ENCODE results near the gene USP24. TPM values are rescaled to one million over a fixed set of nuclear protein-coding genes. Genes with fewer than 3 reads are reported as not detected.
A peak's percentile ranks its signal among the peaks of the same experiment; 100 is the strongest.

USP24 gene
- total RNA-seq, 1 experiment from 2014 or later, result 22.8 TPM

DNA sequence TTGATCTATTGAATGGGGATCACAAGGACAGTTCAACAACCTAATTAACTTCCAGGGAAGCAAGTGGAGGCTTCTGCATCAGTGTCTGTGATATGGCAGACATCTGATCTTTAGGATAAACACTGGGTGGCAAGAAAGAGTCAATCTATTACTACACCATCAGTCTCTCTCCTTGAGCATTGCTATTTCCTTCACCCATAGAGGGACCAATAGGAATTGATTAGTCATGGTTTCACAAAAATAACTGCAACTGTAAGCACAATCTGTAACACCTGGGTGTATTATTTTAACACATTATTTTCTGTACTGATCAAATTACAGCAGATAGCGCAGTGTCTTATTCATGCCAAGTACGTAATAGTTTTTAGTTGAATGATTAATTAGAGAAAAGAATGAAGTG lies 50.3 kb downstream of the USP24 start:
- no peak for DNase-seq (ENCODE audit: low read depth)

GRCh38 chr1:55159571-55159970 lies 55.6 kb downstream of the USP24 start:
- DNase-seq (ENCODE audit: low read depth), result no peak

DNA sequence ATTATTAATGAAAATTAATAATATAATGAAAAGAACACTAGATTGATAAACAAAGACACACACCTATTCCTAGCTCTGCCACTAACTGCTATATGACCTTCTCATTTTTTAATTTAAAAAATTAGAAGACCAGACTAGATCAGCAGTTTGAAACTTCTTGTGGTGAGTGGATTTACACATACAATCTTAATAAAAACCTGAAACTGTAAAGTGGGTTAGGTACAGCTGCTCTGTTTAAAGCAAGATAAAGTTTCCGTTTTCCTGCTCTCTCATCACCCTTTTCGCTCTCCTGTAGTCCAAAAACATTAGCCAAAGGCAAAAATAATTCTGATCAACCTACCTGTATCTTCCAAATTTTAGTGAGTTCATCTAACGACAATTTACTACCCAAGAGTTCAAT lies 58.6 kb downstream of the USP24 start:
- DNase-seq (ENCODE audit: low read depth), result no peak

GRCh38 chr1:55156093-55156492 lies 59.1 kb downstream of the USP24 start:
- peak; percentile 16 for DNase-seq (ENCODE audit: low read depth)

GRCh38 chr1:55155522-55155921 lies 59.6 kb downstream of the USP24 start:
- no peak for DNase-seq (ENCODE audit: low read depth)

- DNase-seq (ENCODE audit: low read depth), result no peak
These were observed 60.5 kb downstream of the USP24 start for GRCh38 chr1:55154616-55155015.

DNA sequence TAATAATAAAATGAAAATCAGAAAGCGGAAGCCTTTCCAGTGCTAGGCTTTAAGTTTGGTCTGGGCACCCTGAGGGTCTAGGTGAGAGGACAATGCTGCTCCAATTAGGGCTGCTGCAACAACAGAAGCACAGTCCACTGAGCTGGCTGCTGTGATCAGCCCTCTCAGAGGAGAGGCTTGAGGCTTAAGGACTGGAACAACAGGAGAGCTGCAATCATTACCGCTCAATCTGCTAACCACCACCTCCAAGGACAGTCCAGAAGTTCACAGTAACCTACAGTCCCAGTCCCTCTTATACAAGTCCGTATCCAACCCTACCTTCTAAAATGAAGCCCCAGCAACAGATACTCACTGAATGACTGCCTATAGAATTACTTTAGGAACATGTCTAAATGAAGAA lies 62.1 kb downstream of the USP24 start:
- DNase-seq (ENCODE audit: low read depth), result no peak

DNA sequence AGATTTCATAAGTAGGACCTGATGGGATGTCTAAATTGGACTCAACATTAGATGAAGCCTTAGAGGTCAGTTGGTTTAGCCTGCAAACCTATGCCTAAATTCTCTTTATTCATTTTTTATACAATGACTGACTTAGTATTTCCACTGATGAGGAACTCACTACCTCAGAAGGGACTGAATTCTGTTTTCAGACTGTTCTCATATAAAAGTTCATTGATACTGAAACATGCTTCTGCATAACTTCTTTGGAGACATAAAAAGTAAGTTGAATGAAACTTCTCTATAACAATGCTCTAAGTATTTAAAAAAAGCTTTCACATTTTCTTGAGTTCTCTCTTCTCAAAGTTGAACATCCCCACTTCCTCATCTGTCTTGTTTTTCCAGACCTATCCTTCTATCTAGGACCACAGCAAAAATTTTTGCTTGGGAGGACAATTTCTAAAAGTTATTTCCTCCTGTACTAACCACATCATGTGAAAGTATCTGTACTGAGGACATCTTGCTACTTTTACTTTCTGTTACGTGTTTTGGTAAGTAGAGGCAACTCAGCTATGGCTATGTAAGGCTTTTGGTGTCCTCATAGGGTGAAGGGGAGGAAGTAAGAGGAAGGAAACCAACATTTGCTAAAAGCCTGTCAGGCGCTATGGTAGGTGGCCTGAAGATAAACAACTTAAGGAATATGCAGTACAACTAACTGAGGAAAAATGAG lies 64.1 kb downstream of the USP24 start:
- no peak for DNase-seq (ENCODE audit: low read depth)

DNA sequence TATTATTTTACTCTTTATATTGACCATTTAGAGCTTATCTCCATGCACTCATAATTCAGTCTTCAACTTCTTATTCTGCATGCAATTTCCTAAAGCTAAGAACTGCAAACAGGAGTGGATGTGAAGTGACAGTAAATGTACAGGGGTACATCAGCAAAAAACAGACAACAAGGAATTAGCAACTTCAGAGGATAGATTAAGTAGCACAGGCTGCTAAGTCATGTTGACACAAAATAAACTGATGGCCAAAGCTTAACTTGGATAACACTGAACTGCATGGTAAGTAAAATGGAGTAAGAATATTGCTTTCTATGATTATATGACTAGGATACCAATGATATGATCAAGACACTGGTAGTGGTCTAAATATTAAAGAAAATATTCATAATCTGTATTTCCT lies 66.5 kb downstream of the USP24 start:
- no peak for DNase-seq (ENCODE audit: low read depth)

DNA sequence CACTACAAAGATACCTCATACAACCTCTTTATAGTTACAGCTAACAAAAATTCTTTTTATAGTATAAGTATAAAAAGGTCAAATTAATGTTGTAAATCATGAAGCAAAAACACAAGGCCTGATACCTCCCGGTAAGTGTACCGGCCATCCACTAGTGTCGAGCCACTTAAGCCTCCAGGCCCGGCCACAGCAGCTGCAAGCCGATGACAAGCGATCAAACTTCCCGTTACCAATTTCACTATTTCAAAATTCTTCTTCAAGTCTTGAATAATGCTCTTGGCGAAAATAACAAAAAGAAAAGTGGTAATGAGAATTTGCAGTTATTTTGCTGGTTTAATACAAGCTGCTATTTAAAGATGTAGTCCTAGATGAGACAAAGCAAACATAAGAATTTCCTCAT lies 67.6 kb downstream of the USP24 start:
- no peak for DNase-seq (ENCODE audit: low read depth)

- no peak for DNase-seq (ENCODE audit: low read depth)
These were observed 68.4 kb downstream of the USP24 start for GRCh38 chr1:55146781-55147180.

- no peak for DNase-seq (ENCODE audit: low read depth)
These were observed 70.3 kb downstream of the USP24 start for GRCh38 chr1:55144886-55145285.

DNA sequence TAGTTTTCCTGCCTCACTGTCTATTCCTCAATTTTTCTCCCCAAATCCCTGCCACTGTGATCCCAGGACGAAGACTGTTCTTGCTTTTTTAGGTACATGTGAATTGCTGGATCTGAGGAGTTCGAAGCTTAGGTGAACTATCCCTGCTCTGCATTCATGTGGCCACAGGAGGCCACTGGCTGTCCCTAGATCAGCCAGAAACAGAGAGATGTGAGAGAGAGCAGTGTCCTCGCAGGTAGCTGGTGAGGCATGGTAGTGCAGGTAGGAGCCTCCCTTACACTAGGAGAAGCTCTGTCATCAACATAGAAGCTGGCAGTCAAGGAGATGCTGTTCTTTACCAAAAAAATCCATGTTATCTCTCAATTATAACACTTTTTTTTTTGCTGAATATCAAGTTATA lies 71.5 kb downstream of the USP24 start:
- DNase-seq (ENCODE audit: low read depth), result peak; percentile 35

DNA sequence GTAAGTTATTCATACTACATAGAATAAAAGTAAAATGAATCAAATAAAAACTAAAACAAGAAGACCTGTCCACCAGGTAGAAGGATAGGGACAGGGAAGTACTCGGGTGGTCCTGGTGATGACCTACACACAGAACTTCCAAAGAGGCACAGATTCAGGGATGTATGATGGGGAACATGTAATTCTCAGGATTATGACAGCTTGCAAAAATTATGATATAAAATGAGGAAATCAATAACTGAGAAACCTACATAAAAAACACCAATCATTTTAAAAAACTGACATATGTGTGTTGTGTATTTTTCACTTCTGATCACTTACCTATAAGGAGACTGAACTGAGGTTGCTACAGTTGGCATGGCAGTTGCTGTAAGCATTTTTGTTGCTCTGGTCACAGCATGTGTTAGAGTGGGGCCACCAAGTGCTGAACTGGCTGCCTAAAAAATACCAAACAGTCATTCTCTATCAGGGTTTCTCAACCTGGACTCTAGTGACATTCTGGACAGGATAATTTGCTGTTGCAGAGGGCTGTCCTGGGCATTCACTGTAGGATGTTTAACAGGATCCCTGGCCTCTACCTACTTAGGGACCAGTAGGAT lies 73.8 kb downstream of the USP24 start:
- DNase-seq (ENCODE audit: low read depth), result no peak

DNA sequence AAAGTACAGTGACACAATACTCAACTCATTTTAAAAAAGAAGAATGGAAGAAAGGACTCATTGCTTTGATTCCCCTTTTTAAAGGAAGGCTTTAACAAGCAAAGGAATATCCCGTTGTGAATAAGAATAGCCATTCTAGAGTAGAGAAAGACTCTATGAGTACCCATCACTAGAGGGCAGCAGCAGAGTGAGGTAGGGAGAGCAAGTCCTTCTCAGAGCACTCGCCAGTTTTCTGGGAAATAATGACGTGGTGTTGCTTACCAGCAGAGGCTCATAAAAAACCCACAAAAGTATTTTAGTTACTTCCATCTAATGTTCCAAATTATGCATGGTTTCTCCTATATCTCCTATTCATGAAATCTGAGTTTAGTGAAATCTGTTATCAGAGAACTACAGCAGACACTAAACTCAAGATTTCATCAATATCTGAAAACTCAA lies 74.6 kb downstream of the USP24 start:
- peak; percentile 93 for DNase-seq (ENCODE audit: low read depth)

DNA sequence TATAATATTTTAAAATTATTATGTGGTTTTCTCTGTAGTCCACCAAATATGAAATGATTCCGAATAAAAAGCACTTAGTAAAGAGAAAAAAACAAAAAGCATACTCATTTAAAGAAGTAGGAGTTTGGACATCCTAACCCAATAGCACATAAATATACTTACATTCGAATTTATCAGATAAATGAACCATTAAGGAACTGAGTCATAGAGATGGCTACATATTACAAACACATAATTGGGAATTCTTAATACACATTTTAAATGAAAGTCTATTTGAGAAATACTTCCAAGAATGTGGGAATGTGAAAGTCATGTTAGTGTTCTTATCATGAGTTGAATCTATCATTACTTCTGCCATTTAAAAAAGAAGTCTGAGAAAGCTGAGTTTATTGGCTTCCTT lies 75.0 kb downstream of the USP24 start:
- no peak for DNase-seq (ENCODE audit: low read depth)

- no peak for DNase-seq (ENCODE audit: low read depth)
These were observed 76.3 kb downstream of the USP24 start for GRCh38 chr1:55138823-55139222.

- DNase-seq (ENCODE audit: low read depth), result no peak
These were observed 80.9 kb downstream of the USP24 start for GRCh38 chr1:55134152-55134808.

GRCh38 chr1:55131801-55132200 lies 83.4 kb downstream of the USP24 start:
- peak; percentile 89 for DNase-seq (ENCODE audit: low read depth)

- no peak for DNase-seq (ENCODE audit: low read depth)
These were observed 83.9 kb downstream of the USP24 start for GRCh38 chr1:55131218-55131617.

- peak; percentile 95 for DNase-seq (ENCODE audit: low read depth)
These were observed 85.9 kb downstream of the USP24 start for GRCh38 chr1:55129194-55129728.

GRCh38 chr1:55128418-55128995 lies 86.7 kb downstream of the USP24 start:
- peak; percentile 43 for DNase-seq (ENCODE audit: low read depth)

Data from M059J (cell line).